NCI-H2081 (cell line): ENCODE results near the gene IQCH.

Source experiments
- DNase-seq, 2 experiments: peaks; one replicate each; lab custom pipeline; 2025; lab: John Stamatoyannopoulos, UW

Gene IQCH

GRCh38 chr15:67524235-67524634, 269.6 kb downstream of the IQCH start:
- DNase-seq: no peak

- no peak for DNase-seq
Observed at GRCh38 chr15:67528513-67528912, 273.9 kb downstream of the IQCH start.

- no peak for DNase-seq
Observed at GRCh38 chr15:67531379-67531914, 276.9 kb downstream of the IQCH start.

- no peak for DNase-seq
Observed at GRCh38 chr15:67533873-67534272, 279.3 kb downstream of the IQCH start.

GRCh38 chr15:67534360-67534759, 279.8 kb downstream of the IQCH start:
- DNase-seq: no peak

GRCh38 chr15:67537771-67538170, 283.2 kb downstream of the IQCH start:
- DNase-seq: no peak

GRCh38 chr15:67542420-67543347, 288.1 kb downstream of the IQCH start, which contains the start of gene MAP2K5:
TSS of gene MAP2K5 (plus strand) at chr15:67542703. CDS start at chr15:67543336, 633 bp downstream.
- peak; percentile 65 to 83 for DNase-seq

GRCh38 chr15:67543348-67543718, 288.7 kb downstream of the IQCH start:
- DNase-seq: no peak

GRCh38 chr15:67544475-67544874, 289.9 kb downstream of the IQCH start:
- DNase-seq: no peak

GRCh38 chr15:67545864-67546263, 291.3 kb downstream of the IQCH start:
- no peak for DNase-seq

- no peak for DNase-seq
Observed at GRCh38 chr15:67547064-67547463, 292.5 kb downstream of the IQCH start.

GRCh38 chr15:67547836-67548235, 293.2 kb downstream of the IQCH start:
- DNase-seq: no peak

- DNase-seq: no peak
Observed at GRCh38 chr15:67548236-67548852, 293.8 kb downstream of the IQCH start.

- DNase-seq: peak; percentile 68 to 90
Observed at GRCh38 chr15:67548862-67549651, 294.5 kb downstream of the IQCH start.

GRCh38 chr15:67549736-67550135, 295.1 kb downstream of the IQCH start:
- DNase-seq: no peak

GRCh38 chr15:67550522-67550921, 295.9 kb downstream of the IQCH start:
- no peak for DNase-seq

- DNase-seq: no peak
Observed at GRCh38 chr15:67551207-67551743, 296.7 kb downstream of the IQCH start.
